HCT116 (cell line): ENCODE results near the gene DDX60. TPM values are rescaled to one million over a fixed set of nuclear protein-coding genes. Genes with fewer than 3 reads are reported as not detected.

Experiments used
- ATAC-seq: fragments of 200-7000 bp; cut with Tn5 transposase; 2 replicates; pipeline ENCODE4 v1.9.1; 2020; ENCODE audit warnings: mild to moderate bottlenecking, moderate library complexity
- BruUV-seq: library from RNA; stranded (reverse); fragments of 400-500 nt; replicated peaks from 2 replicates; lab custom pipeline; 2021; lab: Mats Ljungman, UMichigan
- CTCF ChIA-PET: fragments of 300-600 bp; sonication (Branson Sonifier 250); formaldehyde crosslinking; loops from one replicate; lab custom pipeline; 2021; ENCODE audit warnings: antibody characterized with exemption; lab: Charles Lee
- POLR2A ChIA-PET: fragments of 300-600, 350-600 bp; sonication (Branson Sonifier 250); formaldehyde crosslinking; loops from one replicate; lab custom pipeline; 2021; ENCODE audit warnings: antibody characterized with exemption; lab: Charles Lee
- RAD21 ChIA-PET, 2 experiments: fragments of 300-600 bp; sonication (Branson Sonifier 250); formaldehyde crosslinking; loops; one replicate each; lab custom pipeline; 2023; ENCODE audit warnings: low total read pairs in 2 of 2; ENCODE audit not compliant: uncharacterized antibody in 2 of 2, unreplicated experiment in 2 of 2, low non-redundant PET in 1 of 2; lab: Charles Lee
- DNase-seq: peaks from one replicate; pipeline ENCODE4 v3.0.0-alpha.2; 2010; ENCODE audit warnings: low read depth, low spot score
- H2AFZ ChIP-seq: fragments of 200-600 bp; shearing (Covaris generic), sonication (generic); 2 replicates; pipeline ENCODE4 v1.6.1; 2017; ENCODE audit warnings: low read depth, mixed run types, mixed read lengths, antibody characterized with exemption, low read length; ENCODE audit not compliant: poor library complexity, severe bottlenecking
- H3K27ac ChIP-seq: 2 replicates; pipeline ENCODE4 v1.5.1; 2012; ENCODE audit warnings: low read depth, low read length
- H3K27me3 ChIP-seq: fragments of 200-600 bp; sonication (generic); 2 replicates; pipeline ENCODE4 v1.6.1; 2016; ENCODE audit warnings: mixed run types, low read length, mixed read lengths; ENCODE audit not compliant: insufficient read depth
- H3K36me3 ChIP-seq, 2 experiments: fragments of 200-500 bp in 1 of 2; fragments of 200-600 bp in 1 of 2; sonication (Bioruptor generic) in 1 of 2; sonication (generic) in 1 of 2; 2 replicates each; pipeline versions ENCODE4 v1.5.1 to v1.6.1; 2014 to 2016; ENCODE audit warnings: low read length in 2 of 2, inconsistent platforms in 1 of 2, mixed read lengths in 1 of 2, mixed run types in 1 of 2; ENCODE audit not compliant: insufficient read depth in 2 of 2, control insufficient read depth in 1 of 2
- H3K4me1 ChIP-seq, 2 experiments: fragments of 200-600 bp in 1 of 2; sonication (generic) in 1 of 2; 2 replicates each; pipeline versions ENCODE4 v1.5.1 to v1.6.1; 2012 to 2017; ENCODE audit warnings: low read length in 2 of 2, inconsistent platforms in 1 of 2, mild to moderate bottlenecking in 1 of 2, mixed read lengths in 1 of 2, mixed run types in 1 of 2, moderate library complexity in 1 of 2; ENCODE audit not compliant: insufficient read depth in 2 of 2, control insufficient read depth in 1 of 2
- H3K4me2 ChIP-seq: fragments of 200-600 bp; sonication (generic); 2 replicates; pipeline ENCODE4 v1.6.1; 2017; ENCODE audit warnings: mixed run types, low read length, mixed read lengths
- H3K4me3 ChIP-seq, 2 experiments: fragments of 200-600 bp in 1 of 2; sonication (generic) in 1 of 2; replicated peaks in 1 of 2; 2 replicates each; pipeline ENCODE4 v1.5.1; 2011 to 2016; ENCODE audit warnings: low read length in 2 of 2, control low read depth in 1 of 2, low read depth in 1 of 2, mild to moderate bottlenecking in 1 of 2, mixed read lengths in 1 of 2, mixed run types in 1 of 2
- H3K79me2 ChIP-seq: fragments of 200-600 bp; sonication (generic); 2 replicates; pipeline ENCODE4 v1.6.1; 2017; ENCODE audit warnings: mild to moderate bottlenecking, mixed run types, low read length, moderate library complexity, mixed read lengths; ENCODE audit not compliant: insufficient read depth
- H3K9ac ChIP-seq: fragments of 200-600 bp; sonication (generic); 2 replicates; pipeline ENCODE4 v1.6.1; 2016; ENCODE audit warnings: low read length, mixed read lengths
- H3K9me2 ChIP-seq: fragments of 200-600 bp; sonication (generic), shearing (Covaris generic); 2 replicates; pipeline ENCODE4 v1.6.1; 2017; ENCODE audit warnings: mixed run types, mild to moderate bottlenecking, moderate library complexity; ENCODE audit not compliant: insufficient read depth
- H3K9me3 ChIP-seq, 2 experiments: fragments of 200-500 bp in 1 of 2; fragments of 200-600 bp in 1 of 2; sonication (Bioruptor generic) in 1 of 2; sonication (generic) in 1 of 2; 2 replicates each; pipeline ENCODE4 v1.6.1; 2014 to 2017; ENCODE audit warnings: low read length in 2 of 2, mixed read lengths in 2 of 2, inconsistent platforms in 1 of 2, low read depth in 1 of 2, mild to moderate bottlenecking in 1 of 2, mixed run types in 1 of 2, moderate library complexity in 1 of 2; ENCODE audit not compliant: control insufficient read depth in 1 of 2, insufficient read depth in 1 of 2
- H4K20me1 ChIP-seq: fragments of 200-600 bp; sonication (generic), shearing (Covaris generic); 2 replicates; pipeline ENCODE4 v1.6.1; 2017; ENCODE audit warnings: mixed run types, mild to moderate bottlenecking, moderate library complexity; ENCODE audit not compliant: insufficient read depth
- EZH2 ChIP-seq: fragments of 200-600 bp; sonication (generic); IDR thresholded peaks from 2 replicates; pipeline ENCODE4 v1.6.1; 2017; ENCODE audit warnings: antibody characterized with exemption, mixed run types
- POLR2A ChIP-seq: IDR thresholded peaks from 2 replicates; pipeline ENCODE4 v1.7.0; 2011; ENCODE audit warnings: borderline replicate concordance; ENCODE audit not compliant: insufficient read depth, insufficient read length; ENCODE audit errors: extremely low read depth
- intact Hi-C: fragments of 100-400 bp; cut with micrococcal nuclease; formaldehyde crosslinking; loops from 2 replicates; pipeline ENCODE4 v1.10.0; 2022
- total RNA-seq: library from RNA; stranded (reverse); gene quantifications from one replicate; pipeline ENCODE4 v1.2.1, GENCODE V29; 2021; ENCODE audit not compliant: unreplicated experiment
- TF ChIP-seq, protein P1 (sequence below): IDR thresholded peaks from 2 replicates; pipeline ENCODE4 v1.6.1; 2012; ENCODE audit warnings: low read depth
- TF ChIP-seq, protein P2 (sequence below): IDR thresholded peaks from 2 replicates; pipeline ENCODE4 v1.6.1; 2012

DDX60 gene
- total RNA-seq, 1 experiment from 2014 or later = 6.5 TPM

DNA sequence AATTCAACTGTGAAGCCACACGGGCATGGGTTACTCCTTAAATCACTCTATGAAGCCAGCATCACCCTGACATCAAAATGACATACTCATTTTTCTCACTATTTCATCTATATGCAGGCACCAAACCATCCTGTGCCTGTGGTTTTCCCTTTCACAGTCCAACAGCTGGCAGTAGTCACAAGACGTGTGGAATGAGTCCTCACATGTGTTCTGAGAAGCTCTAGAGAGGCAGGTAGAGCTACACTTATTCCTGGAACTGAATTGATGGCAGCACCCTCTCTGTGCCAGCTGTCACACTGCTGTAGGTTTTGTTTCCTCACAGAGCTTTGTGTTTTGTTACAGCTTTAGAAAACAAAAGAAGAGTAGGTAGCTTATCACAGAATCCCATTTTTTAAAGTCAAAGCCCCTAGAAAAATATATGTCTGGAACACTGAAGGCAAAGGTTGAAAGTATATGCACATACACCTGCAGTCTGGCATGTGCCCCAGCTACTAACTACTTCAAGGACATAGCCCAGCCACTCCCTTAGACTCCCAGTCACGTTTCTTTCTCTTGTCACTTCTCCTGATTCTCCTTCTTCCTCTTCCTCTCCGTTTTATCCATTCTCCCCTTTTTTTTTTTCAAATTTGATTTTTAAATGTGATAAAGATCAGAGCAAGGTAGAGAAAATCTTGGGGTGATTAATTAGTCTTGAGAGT, 119.1 kb downstream of the DDX60 start:
- Histone ChIP-seq H3K27ac (no peak overlapping the region), H3K36me3 (no peaks in the 10 kb centered on the region), H3K79me2 (no peaks in the 10 kb centered on the region), H3K4me1 (no peaks in the 10 kb centered on the region), H3K4me2 (no peak overlapping the region), H3K9ac (no peak overlapping the region), H4K20me1 (no peaks in the 10 kb centered on the region), H3K9me3 (peaks cover 4 to 9% of the 10 kb centered on the region in 2 experiments; a peak in 2 of 4 replicates), H3K27me3 (no peaks in the 10 kb centered on the region), H3K4me3 (no peak overlapping the region), H3K9me2 (no peaks in the 10 kb centered on the region; the same call in 1 of the 2 replicates), H2AFZ (no peak overlapping the region)
- ChIA-PET RAD21 (no interaction called here), CTCF (interaction anchor here (0.7 kb wide), 1 partner anchor 8 kb away, joined by 3 read pairs; no protein-coding TSS in a partner anchor), POLR2A (no interaction called here)
- DNase-seq (no peak), ATAC-seq (no peak)
- TF ChIP-seq, protein P1, sequence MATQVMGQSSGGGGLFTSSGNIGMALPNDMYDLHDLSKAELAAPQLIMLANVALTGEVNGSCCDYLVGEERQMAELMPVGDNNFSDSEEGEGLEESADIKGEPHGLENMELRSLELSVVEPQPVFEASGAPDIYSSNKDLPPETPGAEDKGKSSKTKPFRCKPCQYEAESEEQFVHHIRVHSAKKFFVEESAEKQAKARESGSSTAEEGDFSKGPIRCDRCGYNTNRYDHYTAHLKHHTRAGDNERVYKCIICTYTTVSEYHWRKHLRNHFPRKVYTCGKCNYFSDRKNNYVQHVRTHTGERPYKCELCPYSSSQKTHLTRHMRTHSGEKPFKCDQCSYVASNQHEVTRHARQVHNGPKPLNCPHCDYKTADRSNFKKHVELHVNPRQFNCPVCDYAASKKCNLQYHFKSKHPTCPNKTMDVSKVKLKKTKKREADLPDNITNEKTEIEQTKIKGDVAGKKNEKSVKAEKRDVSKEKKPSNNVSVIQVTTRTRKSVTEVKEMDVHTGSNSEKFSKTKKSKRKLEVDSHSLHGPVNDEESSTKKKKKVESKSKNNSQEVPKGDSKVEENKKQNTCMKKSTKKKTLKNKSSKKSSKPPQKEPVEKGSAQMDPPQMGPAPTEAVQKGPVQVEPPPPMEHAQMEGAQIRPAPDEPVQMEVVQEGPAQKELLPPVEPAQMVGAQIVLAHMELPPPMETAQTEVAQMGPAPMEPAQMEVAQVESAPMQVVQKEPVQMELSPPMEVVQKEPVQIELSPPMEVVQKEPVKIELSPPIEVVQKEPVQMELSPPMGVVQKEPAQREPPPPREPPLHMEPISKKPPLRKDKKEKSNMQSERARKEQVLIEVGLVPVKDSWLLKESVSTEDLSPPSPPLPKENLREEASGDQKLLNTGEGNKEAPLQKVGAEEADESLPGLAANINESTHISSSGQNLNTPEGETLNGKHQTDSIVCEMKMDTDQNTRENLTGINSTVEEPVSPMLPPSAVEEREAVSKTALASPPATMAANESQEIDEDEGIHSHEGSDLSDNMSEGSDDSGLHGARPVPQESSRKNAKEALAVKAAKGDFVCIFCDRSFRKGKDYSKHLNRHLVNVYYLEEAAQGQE = no peak
- intact Hi-C loops = no loop called here
- no TSS peak for BruUV-seq

DNA sequence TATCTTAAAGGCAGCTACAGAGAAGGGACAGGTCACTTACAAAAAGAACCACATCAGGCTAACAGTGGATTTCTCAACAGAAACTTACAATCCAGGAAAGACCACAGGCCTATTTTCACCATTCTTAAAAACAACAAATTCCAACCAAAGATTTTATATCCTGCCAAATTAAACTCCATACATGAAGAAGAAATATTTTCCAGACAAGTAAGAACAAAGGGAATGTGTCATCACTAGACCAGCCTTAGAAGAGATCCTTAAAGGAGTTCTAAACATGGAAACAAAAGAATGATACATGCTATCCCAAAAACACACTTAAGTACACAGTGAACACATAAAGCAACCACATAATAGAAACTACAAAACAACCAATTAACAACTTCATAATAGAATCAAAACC, 120.6 kb downstream of the DDX60 start:
- Histone ChIP-seq H3K79me2 (no peaks in the 10 kb centered on the region), H3K27ac (no peak overlapping the region), H3K36me3 (no peaks in the 10 kb centered on the region), H4K20me1 (no peaks in the 10 kb centered on the region), H3K9me2 (no peaks in the 10 kb centered on the region; the same call in 1 of the 2 replicates), H3K9me3 (no peaks in the 10 kb centered on the region), H3K4me1 (no peaks in the 10 kb centered on the region), H3K4me2 (no peak overlapping the region), H2AFZ (no peak overlapping the region), H3K9ac (no peak overlapping the region), H3K4me3 (no peak overlapping the region), H3K27me3 (no peaks in the 10 kb centered on the region)
- ATAC-seq (no peak), DNase-seq (no peak)
- no peak for TF ChIP-seq EZH2
- no peak for TF ChIP-seq POLR2A
- TF ChIP-seq, protein P2, sequence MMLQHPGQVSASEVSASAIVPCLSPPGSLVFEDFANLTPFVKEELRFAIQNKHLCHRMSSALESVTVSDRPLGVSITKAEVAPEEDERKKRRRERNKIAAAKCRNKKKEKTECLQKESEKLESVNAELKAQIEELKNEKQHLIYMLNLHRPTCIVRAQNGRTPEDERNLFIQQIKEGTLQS = no peak
- BruUV-seq = no TSS peak
- ChIA-PET POLR2A (no interaction called here), CTCF (no interaction called here), RAD21 (no interaction called here)
- intact Hi-C loops = no loop called here
